ENCODE measurements around the gene DNAJC15.

The DNAJC15 gene

GRCh38 chr13:43089912-43090498 is 66.6 kb downstream of the DNAJC15 start:
- no peak for DNase-seq

- DNase-seq = no peak
Observed at GRCh38 chr13:43094901-43095300, 71.5 kb downstream of the DNAJC15 start.

GRCh38 chr13:43095771-43096719 is 72.7 kb downstream of the DNAJC15 start:
- no peak for DNase-seq

GRCh38 chr13:43100667-43101066 is 77.3 kb downstream of the DNAJC15 start:
- DNase-seq = no peak

GRCh38 chr13:43102304-43102703 is 78.9 kb downstream of the DNAJC15 start:
- no peak for DNase-seq

- DNase-seq = no peak
Observed at GRCh38 chr13:43107780-43108179, 84.4 kb downstream of the DNAJC15 start.

- no peak for DNase-seq
Observed at GRCh38 chr13:43110036-43110435, 86.7 kb downstream of the DNAJC15 start.

- no peak for DNase-seq
Observed at GRCh38 chr13:43110658-43111057, 87.3 kb downstream of the DNAJC15 start.

GRCh38 chr13:43111559-43112400 is 88.4 kb downstream of the DNAJC15 start:
- no peak for DNase-seq

GRCh38 chr13:43113603-43114002 is 90.2 kb downstream of the DNAJC15 start:
- no peak for DNase-seq

GRCh38 chr13:43114504-43114903 is 91.1 kb downstream of the DNAJC15 start:
- no peak for DNase-seq

- DNase-seq = no peak
Observed at GRCh38 chr13:43115141-43115540, 91.8 kb downstream of the DNAJC15 start.

- no peak for DNase-seq
Observed at GRCh38 chr13:43116242-43116641, 92.9 kb downstream of the DNAJC15 start.

GRCh38 chr13:43118521-43118920 is 95.1 kb downstream of the DNAJC15 start:
- no peak for DNase-seq

GRCh38 chr13:43119206-43119605 is 95.8 kb downstream of the DNAJC15 start:
- no peak for DNase-seq

GRCh38 chr13:43122791-43123190 is 99.4 kb downstream of the DNAJC15 start:
- no peak for DNase-seq

GRCh38 chr13:43123856-43124255 is 100.5 kb downstream of the DNAJC15 start:
- DNase-seq = no peak

GRCh38 chr13:43124490-43124889 is 101.1 kb downstream of the DNAJC15 start:
- no peak for DNase-seq

- no peak for DNase-seq
Observed at GRCh38 chr13:43126420-43126819, 103.0 kb downstream of the DNAJC15 start.

- DNase-seq = no peak
Observed at GRCh38 chr13:43127103-43127798, 103.9 kb downstream of the DNAJC15 start.

- DNase-seq = no peak
Observed at GRCh38 chr13:43127827-43128226, 104.4 kb downstream of the DNAJC15 start.

GRCh38 chr13:43128504-43128961 is 105.1 kb downstream of the DNAJC15 start:
- DNase-seq = no peak

GRCh38 chr13:43129066-43129465 is 105.7 kb downstream of the DNAJC15 start:
- no peak for DNase-seq
